AG08395 (cell line): ENCODE measurements around the gene SECTM1.

ENCODE experiments used
- DNase-seq: peaks from one replicate; pipeline ENCODE4 v3.0.0; 2012; ENCODE audit warnings: mixed read lengths, low spot score

Gene SECTM1

DNA sequence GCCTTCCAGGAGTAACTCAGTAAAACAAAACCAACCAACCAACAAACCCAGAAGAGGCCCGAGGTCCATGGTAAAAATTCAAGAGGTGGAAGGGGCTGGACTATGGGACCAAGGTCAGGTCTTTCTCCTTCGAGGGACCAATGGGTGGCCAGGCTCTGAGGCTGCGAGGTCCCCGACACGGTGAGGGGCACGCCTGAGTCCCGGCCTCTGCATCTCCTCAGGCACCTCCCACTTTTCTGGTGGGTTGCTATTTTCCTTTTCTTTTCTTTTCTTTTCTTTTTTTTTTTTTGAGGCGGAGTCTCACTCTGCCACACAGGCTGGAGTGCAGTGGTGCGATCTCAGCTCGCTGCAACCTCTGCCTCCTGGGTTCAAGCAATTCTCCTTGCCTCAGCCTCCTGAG is 34.1 kb downstream of the SECTM1 start:
- DNase-seq = no peak

DNA sequence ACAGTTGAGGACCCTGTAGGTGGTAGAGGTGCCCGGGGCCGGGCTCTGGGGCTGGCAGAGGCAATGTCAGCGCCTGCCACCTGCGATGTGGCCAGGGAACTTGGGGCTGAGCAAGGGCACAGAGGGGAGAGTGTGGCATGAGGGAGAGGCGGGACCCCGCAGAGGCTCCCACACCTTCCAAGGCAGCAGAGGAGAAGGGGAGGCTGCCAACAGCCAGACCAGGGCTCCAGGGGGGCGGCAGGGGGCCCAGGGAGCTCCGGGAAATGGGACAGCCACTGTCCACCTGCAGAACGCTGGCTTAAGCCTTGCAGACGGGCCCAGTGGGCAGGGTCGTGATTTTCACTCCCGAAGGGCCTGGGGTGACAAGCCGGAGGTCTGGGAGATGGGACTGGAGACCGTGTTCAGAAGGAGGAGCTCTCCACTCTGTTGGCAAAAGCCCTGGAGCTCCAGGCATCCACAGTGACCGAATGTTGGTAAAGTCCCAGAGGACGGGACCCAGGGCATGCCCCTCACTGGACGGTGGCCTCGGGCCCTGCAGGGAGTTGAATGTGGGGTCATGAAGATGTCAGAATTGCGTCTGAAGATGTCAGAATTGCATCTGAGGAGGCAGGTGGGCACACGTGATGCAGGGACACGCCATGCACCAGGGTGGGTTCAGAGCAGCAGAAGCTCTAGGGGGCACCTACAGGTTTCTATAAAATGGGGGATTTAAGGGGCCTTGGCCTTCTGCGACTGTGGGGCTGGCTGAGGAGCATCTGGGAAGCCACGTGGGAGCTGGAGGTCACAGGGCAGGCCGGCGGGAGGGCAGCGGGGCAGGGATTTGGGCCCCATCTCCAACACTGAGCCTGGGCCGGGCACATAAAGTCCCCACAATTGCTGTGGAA is 34.8 kb downstream of the SECTM1 start:
- no peak for DNase-seq

DNA sequence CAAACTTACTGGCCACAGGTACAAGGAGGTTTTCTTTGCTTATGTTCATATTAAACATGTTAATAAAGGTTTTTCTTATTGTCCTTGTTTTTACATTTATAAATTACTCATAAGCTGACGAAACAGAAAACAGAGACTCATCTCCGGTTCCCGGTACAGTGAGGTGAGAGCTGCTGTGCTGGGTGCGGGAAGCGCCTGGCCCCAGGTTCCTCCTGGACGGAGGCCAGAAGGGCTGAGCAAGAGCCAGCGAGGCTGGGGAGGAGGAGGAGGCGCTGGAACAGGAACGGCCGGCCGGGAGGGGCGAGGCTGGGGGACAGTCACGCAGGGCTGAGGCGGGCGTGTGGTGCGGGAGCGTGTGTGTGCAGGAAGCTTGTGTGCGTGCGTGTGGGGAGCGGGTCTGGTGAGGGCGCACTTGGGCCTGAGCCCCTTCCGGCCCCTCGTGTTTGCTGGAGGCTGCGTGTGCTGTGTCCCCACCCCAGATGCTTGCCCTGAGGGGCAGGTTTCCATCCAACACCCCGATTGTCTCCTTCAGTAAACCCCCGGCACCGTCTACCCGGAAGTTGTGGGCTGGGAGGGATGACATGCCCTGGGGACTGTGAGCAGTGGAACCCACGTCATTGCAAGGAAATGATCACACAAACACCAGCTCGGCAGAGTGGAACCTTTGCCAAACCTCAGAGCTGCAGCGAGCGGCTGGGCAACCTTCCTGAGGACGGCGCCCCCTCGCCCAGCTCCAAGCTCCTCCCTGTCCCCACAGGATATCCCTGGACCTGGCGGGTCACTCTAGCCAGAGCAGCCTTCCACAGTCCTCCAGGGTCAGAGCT is 35.6 kb downstream of the SECTM1 start:
- DNase-seq = peak; percentile 95

DNA sequence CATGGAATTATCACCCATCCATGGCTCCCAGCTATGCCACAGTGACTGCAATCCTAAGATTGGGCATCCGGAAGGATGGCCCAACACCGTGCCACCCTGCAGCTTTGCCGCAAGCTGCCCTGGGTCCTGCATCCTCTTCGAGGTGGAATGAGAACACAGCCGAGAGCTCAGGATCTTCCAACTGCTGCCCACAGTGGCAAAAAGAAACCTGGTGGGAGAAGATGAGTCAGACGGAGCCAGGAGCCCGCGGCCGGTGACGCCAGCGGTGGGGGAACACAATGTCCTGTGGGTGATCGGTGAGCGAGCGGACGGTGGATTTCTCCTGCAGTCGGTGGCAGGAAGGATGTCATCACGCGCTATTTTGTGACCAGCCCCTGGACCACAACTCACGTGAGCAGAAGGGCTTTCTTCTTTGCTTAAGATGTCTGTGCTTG is 36.3 kb downstream of the SECTM1 start:
- DNase-seq = peak; percentile 42

DNA sequence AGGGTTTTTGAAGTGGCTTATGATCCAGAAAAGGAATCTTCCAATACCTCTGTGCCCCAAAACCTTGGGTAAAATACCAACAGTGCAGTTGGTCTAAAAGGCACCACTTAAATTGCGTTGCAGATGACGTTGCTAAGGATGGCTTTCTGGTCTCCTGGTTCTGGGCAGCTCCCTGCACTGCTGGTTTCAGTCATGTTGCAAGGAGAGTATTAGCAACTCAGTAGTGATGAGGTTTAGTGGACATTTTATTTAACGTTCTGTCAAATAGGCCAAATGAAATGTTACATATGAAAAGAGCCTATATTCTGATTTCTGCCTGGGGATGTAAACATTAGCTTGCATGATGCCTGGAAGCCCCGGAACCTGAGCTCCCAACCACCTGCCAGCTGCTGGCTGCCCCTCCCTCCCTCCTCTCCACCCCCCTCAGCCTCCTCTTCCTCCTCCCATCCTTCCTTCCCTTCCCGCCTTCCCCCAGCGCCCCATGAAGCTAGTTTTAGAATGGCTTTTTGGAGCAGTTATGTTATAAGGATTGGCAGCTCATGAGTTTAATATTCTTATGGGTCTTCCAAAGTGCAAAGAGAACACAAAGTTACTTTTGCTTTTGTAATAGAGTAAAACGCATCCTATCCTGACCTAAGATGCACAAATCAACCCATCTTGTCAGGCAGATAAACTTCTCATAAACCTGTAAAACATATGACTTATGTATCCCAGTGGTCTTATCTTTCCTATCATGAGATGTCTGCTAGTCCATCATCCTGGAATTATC is 36.9 kb downstream of the SECTM1 start:
- DNase-seq = no peak

DNA sequence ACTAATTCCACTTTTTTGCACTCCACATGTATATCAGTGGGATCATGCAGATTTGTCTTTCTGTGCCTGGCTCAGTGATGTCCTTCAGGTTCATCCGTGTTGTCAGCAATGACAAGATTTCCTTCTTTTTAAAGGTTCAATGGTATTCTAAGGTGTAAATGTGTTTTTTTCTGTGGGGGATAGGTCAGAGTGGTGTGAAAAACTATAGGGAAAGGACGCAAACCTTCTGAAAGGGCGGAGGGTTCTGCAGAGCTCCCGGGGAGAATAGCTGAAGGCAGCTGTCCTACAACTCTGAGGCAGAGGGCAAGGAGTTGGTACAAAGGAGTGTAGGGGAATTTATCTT is 38.1 kb downstream of the SECTM1 start:
- no peak for DNase-seq

DNA sequence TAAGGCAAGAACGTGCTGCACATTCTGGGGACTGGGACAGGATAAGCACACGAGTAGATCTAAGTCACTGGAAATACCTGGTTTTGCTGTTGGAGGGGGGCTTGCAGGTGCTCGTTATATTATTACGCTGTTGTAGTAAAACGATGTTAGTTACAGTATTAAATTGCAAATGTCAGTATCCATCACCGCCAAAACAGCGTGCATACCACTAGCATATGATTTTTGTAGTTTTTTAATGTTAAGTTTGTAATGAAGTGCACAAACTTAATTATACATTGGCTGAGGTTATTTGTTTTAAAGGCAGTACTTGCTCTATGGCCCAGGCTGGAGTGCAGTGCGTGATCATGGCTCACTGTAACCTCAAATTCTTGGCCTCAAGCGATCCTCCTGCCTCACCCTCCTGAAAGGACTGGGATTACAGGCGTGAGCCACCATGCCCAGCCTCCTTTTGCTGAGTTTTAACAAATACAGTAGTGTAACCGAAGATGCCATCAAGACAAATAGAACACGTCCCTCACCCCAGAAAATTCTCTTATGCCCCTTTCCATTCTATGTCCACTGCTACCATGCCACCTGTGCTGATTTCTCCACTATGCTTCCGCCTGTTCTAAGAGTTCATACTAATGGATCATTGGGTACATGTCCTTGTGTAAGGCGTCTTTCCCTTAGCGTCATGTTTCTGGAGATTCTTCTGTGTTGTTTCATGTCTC is 39.3 kb downstream of the SECTM1 start:
- DNase-seq = no peak

DNA sequence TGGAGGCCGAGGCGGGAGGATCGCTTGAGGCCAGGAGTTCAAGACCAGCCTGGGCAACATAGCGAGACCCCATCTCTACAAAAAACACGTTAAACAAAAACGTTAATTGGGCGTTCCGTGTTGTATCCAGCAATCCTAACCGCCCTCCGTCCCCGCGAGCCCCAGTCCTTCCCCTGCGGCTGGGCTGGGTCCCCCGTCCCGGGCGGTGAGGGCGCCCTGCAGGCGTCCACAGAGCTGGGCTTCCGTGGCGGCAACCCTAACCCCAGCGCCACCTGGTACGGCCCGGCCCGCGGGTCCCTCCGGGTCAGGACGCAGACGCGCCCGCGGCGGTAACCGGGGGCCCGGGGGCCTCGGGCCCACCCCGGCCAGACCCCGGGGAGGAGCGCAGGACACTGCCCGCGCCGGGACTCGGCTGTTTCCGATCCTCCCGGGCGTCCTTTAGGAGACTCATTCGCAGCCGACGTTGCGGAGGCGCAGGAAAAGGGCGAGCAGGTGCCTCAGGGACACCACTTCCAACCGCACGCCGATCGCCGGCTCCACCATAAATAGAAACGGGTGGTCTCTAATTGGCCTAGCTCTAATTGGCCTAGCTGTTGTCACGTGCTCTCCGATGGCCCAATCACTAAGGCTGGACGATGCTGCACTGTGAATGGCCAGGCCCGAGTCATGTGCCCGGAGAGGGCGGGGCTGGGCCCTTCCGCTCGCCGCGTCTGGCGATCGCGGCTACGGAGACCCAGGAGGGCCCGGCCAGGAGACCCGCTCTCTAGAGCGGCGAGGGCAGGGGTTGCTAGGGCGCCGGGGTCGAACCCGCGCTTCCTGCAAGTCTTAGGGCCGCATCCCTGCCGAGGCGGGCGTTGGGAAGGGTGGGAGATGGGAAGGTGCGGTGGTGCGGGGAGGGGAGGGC is 41.1 kb downstream of the SECTM1 start:
- DNase-seq = peak; percentile 99

DNA sequence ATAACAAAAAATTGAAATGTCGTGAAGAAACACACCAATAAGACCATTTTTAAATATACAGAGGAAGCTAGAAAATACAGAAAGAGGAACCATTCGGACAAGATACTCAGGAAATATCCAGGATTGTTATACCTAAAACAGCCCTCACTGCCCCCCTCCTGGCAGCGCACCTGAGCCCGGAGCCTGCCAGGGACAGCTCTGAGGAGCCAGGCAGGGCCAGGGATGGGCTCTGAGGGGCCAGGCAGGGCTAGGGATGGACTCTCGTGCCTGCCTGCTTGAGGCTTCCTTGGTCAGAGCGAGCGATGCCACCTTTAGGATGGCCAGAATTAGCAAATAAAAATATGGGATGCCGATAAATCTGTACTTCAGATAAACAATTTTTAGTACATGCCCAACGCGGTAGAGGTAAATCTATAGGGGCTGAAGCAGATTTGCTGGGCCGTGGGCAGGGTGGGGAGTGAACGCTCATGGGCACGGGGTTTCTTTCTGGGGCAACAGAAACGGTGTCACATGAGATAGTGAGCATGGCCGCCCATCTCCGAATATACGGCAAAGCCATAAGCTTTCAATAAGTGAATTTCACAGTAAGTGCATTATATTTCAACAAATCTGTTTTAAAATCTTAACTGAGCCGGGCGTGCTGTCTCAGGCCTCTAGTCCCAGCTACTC is 41.9 kb downstream of the SECTM1 start:
- DNase-seq = no peak

DNA sequence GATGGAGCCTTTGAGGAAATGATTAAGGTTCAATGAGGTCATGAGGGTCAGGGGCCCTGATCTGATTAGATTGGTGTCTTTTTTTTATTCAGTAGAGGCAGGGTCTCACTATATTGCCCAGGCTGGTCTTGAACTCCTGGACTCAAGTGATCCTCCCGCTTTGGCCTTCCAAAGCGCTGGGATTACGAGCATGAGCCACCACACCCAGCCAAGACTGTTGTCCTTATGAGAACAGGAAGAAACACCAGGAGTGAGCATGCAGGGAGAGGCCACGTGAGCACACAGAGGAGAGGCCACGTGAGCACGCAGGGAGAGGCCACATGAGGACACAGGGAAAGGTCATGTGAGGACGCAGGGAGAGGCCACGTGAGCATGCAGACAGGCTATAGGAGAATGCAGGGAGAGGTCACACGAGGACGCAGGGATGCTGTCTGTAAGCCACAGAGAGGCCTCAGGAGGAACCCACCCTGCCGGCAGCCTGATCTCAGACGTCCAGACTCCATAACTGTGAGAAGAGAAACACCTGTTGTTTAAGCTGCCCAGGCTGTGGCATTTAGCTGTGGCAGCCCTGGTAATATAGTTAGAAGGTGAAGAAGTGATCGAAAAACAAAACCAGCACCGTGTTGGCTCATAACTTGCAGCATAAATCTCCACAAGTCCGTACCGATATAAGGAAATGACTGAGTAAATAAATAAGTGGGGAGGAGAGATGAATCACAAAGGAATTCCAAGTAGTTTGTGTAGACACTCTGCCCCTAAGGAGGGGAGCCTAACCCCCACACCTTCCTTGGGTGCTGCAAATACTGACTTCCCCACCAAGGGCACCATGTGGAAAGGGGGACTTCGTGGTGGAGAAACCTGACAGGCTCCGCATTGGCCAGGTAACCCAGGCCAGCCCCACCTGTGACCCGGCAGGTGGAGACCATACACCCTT is 45.4 kb downstream of the SECTM1 start:
- no peak for DNase-seq

DNA sequence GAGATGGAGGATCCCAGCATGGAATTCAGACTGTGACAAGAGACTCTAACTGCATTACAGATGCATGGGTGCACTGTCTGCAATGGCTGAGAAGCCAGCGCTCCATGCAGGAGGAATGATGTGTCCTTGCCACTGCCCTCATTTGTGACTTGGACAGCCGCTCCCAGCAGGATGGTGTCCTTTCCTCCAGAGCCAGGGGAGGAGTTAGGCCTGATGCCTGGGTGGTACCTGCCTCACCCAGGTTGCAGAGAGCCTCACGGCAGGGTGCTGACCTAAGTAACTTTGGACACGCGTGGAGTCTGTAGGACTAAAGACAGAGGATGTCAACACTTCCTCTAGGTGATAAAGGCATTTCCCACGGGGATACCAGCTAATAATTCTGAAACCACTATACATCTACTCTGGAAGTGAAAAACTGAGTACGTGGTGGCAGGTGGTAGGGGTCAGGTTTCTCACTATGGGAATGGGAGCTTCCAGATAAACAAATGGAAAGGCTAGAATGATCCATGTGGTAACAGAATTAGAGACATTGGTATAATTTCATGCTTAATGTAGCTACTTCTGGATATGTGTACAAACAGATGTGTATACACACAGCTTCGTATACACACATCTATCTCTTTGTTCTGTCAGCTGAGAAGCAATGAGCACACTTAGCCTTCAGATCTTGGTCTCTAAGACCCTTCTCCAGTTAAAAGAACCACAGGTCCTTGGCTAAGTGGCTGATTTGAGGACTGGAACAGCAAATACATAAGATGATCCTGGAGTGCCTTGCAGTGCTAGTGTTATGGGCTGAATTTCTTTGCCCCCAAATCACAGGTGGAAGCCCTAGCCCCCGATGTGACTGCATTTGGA is 46.3 kb downstream of the SECTM1 start:
- no peak for DNase-seq

DNA sequence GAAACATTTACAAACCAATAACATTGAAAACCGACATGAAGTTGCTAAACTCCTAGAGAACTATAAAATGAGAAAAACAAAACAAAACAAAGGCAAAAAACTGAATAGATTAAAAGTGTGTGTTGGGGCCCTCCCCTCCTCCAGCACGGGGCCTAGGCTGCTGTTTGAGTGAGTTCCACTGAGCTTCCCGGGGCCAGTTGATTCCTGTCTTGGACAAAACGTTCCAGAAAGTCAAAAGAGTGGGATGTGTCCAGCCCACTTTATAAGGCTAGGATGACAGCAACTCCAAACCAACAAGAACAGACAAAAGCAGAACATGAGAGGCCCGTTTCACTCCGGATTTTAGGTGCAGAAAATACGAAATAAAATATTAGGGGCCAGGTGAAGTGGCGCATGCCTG is 48.4 kb downstream of the SECTM1 start:
- no peak for DNase-seq

DNA sequence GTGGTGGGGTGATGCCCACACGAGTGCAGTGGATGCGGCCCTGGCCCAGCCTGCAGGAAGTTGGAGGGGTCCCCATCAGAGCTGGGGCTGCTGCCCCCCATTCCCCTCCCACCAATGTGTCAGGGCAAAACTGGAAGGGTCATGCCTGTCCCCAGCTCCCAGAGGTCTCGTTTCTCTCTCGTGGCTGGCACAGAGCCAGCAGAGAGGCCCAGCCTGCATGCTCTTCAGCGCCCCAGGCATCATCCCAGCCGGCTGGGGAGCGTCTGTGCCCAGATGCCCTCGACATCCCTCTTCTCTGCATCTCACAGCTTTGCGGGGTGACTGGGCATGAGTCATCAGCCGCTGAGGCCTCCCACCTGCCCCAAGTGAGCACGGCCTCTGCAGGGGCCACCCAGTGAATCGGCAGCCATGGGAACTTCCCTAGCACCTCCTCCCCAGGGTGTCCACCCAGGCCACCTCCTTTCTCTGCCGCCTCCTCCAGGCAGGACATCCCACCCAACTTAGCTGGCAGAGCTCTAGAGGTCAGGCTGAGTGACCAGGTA is 50.3 kb downstream of the SECTM1 start:
- DNase-seq = peak; percentile 69

DNA sequence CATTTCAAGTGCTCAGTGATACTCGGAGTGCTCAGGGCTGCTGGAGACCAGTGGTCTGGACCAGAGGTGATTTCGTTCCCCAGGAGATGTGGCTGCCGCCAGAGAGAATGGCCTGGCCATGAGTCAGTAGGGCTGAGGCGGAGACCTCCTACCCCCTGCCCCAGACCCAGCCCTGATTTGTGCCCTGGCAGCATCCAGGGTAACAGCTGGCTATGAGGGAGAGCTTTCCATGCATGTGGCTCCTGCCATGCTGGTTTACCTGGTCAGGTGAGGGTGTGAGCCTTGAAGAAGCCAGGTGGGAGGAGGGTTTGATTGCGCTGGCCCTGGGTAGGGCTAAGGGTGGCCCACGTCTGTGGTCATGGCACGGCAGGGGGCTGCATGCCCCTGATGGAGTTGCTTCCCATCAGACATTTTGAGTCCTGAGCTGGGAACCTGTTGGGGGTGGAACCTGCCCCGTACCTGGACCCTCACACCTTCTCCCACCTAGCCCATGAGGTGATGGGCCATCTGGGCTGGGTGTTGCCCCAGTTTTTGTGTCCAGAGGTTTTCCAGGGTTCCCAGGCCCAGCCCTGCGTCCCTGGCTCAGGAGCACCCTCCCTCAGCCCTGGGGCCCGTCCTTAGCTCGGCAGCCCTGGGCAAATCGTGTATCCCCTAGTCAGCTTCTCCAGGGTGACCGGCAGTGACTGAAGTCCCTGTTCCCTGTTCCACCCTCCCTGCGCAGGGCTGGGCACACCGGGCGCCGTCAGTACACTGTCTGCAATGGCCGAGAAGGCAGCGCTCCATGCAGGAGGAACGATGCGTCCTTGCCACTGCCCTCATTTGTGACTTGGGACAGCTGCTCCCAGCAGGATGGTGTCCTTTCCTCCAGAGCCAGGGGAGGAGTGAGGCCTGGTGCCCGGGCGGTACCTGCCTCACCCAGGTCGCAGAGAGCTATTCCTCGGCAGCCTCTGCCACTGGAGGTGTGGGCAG is 51.0 kb downstream of the SECTM1 start:
- DNase-seq = no peak

DNA sequence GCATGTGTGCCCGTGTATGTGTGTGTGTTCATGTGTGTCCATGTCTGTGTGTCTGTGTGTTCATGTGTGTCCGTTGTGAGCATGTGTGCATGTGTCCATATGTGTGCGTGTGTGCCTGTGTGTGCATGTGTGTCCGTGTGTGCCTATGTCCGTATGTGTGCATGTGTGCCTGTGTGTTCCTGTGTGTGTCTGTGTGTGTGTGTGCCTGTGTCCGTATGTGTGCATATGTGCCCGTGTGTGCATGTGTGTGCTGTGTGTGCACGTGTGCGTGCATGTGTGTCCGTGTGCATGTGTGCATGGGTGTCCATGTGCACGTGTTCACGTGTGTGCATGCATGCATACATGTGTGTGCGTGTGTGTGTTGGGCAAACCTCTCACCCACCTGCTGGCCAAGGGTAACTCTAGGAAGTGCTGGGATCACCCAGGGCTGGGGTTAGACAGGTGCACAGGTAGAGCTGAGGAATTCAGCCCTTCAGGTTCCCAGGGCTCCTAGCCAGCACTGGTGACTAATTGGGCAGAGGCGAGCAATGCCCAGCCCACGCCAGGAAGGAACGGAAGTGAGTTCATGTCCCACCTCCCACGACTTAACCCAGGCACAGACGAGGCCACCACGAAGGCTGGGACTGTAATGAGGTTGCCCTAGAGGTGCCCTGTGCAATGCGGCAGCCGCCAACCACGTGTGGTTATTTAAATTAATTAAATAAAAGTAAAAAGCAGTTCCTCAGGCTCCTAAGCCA is 51.9 kb downstream of the SECTM1 start:
- DNase-seq = no peak

DNA sequence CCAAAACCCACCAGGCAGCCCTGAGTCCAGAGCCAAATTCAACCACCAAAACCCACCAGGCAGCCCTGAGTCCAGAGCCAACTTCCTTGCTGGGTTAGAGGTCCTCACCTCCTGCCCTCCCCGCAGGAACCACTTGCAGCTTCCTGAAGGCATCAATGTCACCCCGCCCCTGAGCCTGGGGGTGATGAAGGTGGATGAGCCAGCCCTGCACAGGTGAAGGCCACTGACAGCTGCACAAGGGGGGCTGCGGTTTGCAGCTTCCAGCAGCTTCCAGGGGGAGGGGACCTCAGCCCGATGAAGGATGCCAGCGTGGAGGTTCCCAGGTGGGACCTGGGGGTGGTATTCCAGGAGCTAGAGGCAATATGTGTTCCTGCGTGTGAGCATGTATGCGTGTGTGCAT is 52.5 kb downstream of the SECTM1 start:
- no peak for DNase-seq
